ENCODE measurements around the gene CD1D.

DNA sequence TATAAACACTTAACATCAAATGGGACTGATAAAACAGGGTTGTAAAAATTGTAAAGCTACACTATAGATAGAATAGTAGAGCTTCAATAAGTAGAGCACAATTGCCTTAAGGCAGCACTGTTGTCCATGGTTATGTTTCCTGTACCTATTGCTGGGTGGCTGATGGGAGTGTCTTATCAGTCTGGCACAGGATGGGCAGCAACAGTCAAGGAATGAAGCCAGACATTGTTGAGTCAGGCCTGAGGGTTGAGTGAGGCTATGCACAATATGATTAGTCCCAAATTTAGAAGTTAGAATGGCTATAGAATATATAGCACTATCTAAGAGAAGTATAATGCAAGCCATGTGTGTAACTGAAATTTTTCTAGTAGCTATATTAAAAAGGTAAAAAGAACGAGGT lies 25.0 kb upstream of the CD1D start:
- TF ChIP-seq, protein P1, sequence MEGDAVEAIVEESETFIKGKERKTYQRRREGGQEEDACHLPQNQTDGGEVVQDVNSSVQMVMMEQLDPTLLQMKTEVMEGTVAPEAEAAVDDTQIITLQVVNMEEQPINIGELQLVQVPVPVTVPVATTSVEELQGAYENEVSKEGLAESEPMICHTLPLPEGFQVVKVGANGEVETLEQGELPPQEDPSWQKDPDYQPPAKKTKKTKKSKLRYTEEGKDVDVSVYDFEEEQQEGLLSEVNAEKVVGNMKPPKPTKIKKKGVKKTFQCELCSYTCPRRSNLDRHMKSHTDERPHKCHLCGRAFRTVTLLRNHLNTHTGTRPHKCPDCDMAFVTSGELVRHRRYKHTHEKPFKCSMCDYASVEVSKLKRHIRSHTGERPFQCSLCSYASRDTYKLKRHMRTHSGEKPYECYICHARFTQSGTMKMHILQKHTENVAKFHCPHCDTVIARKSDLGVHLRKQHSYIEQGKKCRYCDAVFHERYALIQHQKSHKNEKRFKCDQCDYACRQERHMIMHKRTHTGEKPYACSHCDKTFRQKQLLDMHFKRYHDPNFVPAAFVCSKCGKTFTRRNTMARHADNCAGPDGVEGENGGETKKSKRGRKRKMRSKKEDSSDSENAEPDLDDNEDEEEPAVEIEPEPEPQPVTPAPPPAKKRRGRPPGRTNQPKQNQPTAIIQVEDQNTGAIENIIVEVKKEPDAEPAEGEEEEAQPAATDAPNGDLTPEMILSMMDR (IDR thresholded peaks at IDR 0.05) = no peak
- no peak for TF ChIP-seq POLR2A (IDR thresholded peaks at IDR 0.05)

Data from Peyer's patch (tissue), 4 donors.